Erythroblast (primary cell): ENCODE measurements around the gene PPARG.

Experiments used
- GATA1 ChIP-seq: IDR thresholded peaks from 2 replicates; pipeline ENCODE4 v1.6.1; 2011; ENCODE audit warnings: low read depth, mild to moderate bottlenecking, control low read depth, low read length, moderate library complexity
- POLR2A ChIP-seq: IDR thresholded peaks from 2 replicates; pipeline ENCODE4 v1.6.1; 2011; ENCODE audit warnings: mild to moderate bottlenecking, low read length

DNA sequence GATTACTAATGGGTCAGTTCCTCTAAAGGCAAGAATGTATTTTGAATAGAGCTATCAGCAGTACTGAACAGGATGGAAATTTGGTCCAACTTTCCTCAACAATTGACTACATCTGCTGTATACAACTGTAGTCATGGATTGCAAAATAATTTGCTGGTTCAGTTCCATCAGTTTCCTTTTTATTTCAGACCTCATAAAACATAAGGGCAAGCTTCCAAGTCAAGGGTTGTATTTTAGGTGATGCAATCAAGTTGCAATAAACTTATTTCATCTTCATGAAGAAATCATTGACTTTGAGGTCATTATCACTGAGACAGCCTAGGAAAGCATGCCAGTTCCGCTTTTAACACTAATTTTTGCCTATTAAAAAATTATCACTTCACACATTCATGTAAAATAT, 105.0 kb downstream of the PPARG start:
- TF ChIP-seq POLR2A (no peak), GATA1 (no peak)
